ENCODE results near the gene DNAAF3.
A peak's percentile ranks its signal among the peaks of the same experiment; 100 is the strongest.
"Not testable (repeated sequence)": the region's sequence is repeated elsewhere in the genome, so short reads cannot be mapped to it uniquely, and the experiment has no call there.

DNAAF3 gene

DNA sequence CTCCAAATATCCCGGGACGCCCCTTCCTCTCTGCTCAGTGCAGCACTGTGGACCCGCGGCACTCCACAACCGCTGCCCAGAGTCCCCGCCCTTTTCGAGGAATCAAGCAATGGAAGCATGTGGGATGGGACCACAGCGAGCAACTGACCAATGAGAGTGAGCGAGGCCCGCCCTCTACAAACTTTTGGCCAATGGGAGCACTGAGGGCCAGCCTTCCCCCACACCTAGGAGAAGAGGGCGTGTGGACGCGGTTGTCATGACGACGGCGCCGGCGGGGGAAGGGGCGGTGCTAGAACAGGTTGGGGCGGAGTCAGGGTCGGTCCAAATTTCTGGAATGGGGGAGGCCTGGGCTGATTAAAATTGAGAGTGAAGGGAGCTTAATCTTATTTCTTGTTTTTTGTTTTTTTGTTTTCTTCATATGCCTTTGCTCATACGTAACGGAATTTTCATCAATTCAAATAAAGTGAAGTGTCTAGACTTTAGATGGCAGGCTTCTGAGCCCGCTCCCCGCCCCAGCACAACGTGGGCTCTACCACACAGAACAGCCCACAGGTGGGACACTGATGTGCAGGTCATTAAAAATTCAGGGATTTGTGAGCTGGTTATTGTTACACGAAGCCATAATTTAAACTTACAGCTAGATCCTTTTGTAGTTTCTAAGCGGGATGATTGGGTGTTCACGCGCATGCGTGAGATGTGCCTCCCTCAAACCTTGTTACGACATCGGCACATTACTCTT, at the start of gene DNAAF3:
Gene DNAAF3 (minus strand): TSS at position 84 of the 739 bp plus-strand sequence. CDS start 200 bp downstream, outside the sequence.
- peak in 1 of 2 donors; percentile 38 for DNase-seq (ENCODE audit: low read depth in 2 of 2)

DNA sequence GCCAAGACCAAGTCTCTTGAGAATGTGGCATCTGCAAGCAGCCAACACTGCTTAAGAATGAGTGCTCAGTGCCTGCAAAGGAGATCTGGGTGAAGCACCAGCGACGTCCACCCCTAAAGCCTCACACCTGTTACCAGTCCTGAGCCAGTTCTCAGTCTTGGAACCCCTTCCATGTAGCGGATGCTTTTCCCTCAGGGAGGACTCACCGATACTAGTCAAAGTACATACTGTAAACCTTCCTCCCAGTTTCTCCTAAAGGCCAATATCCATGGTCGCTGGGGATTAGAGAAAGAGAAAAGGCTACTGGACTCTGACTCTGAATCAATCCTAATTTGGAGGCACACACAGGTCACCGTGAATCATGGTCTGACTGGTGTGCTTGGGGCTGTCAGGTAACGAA, 47.1 kb upstream of the DNAAF3 start:
- no peak for DNase-seq (ENCODE audit: low read depth in 2 of 2)

DNA sequence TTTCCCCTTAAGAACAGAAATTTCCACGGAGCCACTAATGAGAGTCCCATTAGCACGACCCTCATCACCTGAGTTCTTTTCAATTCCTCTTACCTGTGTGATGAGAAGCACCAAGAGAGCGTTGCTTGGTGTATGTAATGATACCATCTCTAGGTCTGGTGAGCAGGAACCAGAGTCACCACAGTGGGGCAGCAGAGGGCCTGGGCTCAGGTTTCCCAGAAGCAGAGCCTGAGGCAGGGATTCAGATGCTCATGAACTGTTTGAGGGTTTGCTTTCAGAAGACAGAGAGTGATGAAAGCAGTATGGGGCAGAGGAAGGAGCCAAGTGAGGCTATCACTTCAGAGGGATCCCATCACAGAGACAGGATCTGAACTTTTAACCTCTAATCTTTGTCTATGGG, 46.0 kb upstream of the DNAAF3 start:
- DNase-seq (ENCODE audit: low read depth in 2 of 2), result no peak

DNA sequence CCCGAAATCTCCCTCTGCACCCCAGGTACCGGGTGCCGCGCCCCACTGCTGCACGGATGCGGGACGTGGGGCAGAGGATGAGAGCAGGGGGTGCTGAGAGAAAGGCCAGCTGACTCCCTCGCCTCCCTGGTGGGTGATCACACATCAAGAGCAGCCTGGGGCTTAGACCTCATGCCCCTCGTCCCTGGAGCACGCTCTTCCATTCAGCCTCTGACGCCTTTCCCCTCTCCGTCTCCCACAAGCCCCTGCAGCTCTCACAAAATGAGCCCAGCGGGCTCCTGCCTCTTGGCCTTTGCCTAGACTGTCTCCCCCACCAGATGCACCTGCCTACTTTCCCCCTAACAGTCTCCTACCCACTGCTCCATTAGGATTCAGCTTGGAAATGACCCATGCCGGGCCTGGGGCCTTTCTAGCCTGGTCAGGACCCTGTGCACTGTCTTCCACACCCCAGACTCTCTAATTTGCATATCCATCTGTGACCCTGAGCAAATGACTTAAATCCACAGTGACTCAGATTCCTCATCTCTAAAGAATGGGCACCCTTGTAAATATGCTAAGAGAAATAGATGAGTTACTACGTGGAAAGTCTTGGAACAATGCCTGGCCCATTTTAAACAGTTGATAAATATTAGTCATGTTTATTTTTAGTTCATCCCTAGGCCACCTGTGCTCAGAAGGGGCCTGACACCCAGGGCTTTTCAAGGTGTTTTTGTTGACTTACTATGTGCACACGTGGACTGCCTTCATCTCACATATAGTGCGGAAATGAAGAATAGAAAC, 43.5 kb upstream of the DNAAF3 start:
- no peak for DNase-seq (ENCODE audit: low read depth in 2 of 2)

DNA sequence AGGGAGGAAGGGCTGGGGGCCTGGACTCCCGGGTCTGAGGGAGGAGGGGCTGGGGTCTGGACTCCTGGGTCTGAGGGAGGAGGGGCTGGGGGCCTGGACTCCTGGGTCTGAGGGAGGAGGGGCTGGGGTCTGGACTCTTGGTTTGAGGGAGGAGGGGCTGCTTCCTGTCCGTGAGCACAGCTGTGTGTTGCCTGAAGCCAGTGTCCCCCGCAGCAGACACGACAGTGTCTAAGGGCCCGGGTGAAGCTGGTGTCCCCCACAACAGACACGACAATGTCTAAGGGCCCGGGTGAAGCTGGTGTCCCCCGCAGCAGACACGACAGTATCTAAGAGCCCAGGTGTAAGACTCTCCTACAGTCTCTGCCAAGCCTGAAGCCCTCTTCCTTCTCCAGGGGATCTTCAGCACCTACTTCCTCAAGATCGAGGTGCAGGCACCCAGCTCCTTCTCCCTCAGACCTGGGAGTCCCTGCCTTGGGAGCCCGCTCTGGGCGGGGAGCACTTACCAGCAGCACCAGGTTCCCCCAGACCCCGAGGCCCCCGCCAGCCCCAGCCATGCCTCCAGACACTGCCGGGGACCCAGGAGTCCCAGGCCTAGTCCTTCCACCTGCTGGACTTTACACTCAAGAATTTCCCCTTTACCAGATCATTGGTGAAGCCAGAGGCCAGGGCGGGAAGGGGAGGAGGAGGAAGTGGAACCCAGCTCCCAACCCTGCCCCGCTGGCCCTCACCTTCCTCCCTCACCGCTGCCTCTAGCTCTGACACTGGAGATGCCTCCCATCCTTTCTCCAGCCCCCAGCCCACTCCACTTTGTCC, 42.7 kb upstream of the DNAAF3 start, which contains the start of gene PTPRH:
Gene PTPRH (minus strand): TSS at position 622 of the 813 bp plus-strand sequence. CDS start 68 bp downstream, at position 554.
- no peak for DNase-seq (ENCODE audit: low read depth in 2 of 2)

DNA sequence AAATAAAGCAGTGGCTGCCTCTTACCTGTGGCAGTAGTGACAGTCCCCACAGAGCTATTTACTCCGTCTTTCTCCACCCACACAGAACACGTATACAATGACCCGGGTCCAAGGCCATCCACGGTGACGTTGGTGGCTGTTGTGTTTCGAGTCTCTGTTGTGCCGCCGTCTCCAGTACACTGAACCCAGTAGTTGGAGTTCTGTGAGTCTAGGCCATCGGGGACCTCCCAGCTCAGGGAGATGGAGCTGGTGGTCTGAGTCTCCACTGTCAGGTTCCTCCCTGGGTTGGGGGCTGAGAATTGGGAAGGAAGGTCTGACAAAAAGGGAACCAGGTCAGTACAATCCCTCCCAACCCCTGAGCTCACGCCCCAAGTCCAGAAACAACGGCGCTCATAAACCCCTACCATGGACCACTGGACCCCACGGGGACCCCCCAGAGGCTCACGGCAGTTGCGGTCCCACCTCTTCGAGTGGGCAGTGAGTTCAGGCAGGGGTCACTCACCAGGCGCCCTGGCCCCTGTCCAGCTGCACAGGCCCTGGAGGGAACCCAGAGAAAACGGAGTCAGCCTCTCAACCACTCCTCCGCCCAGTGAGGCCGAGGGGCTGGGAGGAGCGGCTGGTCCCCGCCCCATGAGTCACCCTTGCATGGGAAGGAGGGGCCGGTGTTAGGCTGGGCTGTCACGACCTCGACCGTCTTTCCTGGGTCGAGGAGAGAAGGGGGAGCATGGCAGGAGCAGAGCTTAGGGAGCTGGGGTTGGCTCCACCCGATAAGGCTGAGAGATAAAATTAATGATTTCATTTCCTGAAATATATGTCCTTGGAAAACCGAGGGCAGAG, 40.5 kb upstream of the DNAAF3 start:
- DNase-seq (ENCODE audit: low read depth in 2 of 2), result no peak

DNA sequence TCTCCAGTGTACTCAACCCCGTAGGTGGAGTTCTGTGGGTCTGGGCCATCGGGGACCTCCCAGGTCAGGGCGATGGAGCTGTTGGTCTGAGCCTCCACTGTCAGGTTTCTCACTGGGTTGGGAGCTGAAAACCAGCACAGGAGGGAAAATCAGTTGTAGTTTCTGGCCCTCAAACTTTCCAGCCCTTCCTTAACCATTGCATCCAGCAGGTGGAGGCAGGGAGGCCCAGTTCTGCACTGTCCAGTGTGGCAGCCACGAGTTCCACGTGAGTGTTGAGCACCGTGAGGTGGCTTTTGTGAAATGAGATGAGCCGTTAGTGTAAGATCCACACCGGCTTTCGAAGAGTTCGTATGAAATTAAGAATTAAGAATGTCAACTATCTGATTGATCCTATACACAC, 35.8 kb upstream of the DNAAF3 start:
- not testable (repeated sequence) for DNase-seq (ENCODE audit: low read depth in 2 of 2)

DNA sequence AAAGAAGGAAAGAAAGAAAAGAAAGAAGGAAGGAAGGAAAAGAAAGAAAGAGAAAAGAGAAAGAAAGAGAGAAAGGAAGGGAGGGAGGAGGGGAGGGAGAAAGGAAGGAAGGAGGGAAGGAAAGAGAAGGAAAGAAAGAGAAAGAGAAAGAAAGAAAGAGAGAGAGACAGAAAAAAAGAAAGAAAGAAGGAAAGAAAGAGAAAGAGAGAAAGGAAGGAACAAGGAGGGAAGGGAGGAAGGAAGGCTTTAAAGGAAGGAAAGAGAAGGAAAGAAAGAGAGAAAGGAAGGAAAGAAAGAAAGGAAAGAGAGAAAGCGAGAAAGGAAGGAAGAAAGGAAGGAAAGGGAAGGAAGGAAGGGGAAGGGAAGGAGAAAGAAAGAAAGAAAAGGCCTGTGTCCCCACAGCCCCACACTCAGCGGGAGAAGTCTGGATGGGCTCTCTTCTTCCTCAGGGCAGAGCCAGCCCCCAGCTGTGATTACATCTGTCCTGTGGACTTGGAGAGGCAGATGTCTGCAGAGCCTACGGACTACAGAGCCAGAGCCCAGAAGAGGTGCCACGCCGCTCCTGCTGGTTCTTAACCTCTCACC, 33.3 kb upstream of the DNAAF3 start:
- DNase-seq (ENCODE audit: low read depth in 2 of 2), result no peak

DNA sequence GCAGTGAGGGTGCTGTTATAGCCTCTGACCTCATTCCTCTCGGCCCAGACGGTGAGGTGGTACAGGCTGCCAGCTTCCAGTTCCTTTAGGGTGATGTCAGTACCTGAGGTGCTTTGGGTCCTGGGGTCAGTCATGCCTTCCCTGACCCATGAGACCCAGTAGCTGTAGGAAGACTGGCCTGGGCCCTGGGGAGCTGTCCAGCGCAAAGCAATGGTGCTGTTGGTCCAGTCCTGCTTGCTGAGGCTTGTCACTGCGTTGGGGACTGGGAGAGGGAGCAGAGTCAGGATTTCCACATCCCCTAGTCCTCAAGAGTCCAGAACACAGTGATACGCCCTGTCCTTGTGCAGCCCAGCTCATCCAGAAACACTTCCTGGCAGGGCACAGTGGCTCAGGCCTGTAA, 32.2 kb upstream of the DNAAF3 start:
- DNase-seq (ENCODE audit: low read depth in 2 of 2), result no peak

DNA sequence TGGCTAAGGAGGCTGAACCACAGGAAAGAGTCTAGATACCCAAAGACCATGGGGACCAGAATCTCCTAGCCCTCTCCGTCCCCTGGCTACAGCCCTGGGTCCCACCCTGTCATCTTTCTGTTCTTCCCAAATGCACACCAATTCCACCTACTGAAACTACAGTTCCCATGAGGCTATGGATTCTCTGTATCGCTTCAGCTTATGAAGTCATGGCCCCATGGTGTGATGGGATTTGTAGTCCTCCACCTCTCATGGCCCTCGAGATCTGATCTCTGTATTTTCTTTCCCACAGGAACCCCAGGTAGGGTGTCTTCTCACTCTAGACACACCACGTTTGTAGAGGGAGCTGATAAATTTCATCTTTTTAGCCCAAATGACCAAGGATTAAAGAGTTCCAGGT, 31.1 kb upstream of the DNAAF3 start:
- DNase-seq (ENCODE audit: low read depth in 2 of 2), result no peak

DNA sequence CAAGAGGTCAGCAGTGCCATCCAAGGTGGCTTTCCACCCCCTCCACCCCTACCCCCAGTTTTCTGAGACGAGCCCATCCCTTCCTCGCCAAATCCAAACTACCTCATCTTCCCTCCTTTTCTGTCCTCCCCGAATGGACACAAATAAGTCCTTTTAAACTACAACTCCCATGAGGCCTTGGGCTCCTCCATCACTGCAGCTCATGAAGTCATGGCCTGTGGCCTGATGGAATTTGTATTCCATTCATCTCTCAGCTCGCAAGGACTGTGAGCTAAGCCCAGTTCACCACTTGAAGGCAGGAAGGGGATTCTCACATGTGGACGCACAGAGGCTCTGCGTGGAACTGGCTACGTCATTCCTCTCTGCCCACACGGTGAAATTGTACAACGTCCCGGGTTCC, 30.4 kb upstream of the DNAAF3 start:
- no peak for DNase-seq (ENCODE audit: low read depth in 2 of 2)

DNA sequence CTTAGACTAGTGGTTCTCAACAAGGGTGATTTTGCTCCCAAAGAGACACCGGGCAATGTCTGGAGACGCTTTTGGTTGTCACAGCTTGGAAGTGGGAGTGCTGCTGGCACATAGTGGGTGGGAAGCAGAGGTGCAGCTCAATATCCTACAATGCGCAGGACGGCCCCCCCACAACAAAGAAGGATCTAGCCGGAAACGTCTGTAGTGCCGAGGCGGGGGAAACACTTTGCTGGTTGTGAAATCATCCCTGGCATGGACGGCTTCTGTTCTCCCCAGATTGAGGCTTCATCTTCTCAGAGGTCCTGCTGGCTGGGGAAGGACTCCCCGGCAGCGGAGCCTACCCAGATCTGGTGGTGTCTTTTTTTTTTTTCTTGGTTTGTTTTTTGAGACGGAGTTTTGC, 27.1 kb upstream of the DNAAF3 start:
- no peak for DNase-seq (ENCODE audit: low read depth in 2 of 2)

DNA sequence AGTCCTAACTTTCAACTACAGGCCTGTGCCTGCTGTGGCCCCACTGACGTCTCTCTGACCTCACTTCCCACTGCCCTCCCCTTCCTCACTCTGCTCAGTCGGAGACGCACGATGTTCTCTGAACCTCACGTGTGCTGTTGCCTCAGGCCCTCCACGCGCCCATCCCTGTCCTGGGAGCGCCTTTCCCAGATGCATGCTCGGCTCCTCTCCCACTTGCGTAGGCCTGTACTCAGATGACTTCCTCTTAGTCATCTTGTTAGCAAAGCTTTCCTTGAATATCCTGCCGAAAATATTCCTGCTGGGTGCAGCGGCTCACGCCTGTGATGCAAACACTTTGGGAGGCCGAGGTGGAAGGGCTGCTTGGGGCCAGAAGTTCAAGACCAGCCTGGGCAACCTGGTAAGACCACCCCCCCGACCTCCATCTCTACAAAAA, 23.0 kb upstream of the DNAAF3 start:
- DNase-seq (ENCODE audit: low read depth in 2 of 2), result no peak

DNA sequence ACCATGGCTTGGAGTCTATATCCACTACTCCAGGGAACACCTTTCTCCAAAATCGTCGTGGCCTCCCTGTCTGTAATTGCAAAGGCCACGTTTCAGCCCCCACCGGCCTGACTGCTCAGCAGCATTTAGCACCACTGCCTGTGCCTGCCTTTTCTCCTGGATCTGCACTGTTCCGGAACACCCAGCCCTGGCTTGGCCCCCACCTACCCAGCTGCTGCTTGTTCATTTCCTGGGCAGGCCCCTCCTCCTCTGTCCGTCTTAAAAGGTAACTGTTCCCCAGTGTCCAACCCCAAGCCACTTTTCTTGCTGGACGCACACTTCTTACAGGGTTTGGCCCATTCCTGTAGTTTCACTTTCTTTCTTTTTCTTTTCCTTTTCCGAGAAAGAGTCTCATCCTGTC, 22.2 kb upstream of the DNAAF3 start:
- DNase-seq (ENCODE audit: low read depth in 2 of 2), result no peak

DNA sequence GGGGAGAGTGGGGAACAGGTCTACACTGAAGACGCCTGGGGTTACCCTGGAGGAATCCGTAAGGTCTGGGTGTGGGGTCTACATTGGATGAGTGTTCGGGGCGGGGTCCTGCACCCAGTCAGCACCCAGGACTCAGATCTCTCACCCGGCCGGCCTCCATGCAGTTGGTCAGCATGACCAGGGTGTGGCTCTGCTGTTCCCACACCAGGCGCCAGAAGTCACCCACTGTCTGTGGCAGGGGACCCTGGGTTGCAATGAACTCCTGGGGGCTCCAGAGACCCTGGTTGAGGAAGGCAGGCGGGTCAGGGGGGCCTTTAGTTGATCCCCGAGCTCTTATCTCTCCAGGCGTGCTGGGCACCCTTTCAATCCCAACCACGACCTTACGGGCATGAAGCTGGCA, 19.7 kb upstream of the DNAAF3 start:
- no peak for DNase-seq (ENCODE audit: low read depth in 2 of 2)

DNA sequence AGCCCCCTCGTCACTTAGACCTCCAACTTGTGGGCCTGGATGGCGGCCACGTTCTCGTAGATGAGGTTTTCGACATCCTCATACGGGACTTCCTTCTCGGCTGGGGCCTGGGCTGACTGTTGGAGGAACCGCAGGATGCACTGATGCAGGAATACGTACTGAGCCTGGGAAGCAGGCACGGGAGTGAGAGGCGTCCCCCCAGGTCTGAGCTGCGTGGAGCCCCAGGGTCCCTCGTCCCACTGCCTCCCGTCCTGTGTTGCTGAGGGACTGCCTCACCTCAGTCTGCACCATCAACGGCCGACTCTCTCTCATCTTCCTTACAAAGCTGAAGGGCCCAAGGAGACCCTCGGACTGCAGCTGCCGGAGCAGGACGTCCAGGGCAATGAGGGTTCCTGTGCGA, 15.3 kb upstream of the DNAAF3 start:
- no peak for DNase-seq (ENCODE audit: low read depth in 2 of 2)

DNA sequence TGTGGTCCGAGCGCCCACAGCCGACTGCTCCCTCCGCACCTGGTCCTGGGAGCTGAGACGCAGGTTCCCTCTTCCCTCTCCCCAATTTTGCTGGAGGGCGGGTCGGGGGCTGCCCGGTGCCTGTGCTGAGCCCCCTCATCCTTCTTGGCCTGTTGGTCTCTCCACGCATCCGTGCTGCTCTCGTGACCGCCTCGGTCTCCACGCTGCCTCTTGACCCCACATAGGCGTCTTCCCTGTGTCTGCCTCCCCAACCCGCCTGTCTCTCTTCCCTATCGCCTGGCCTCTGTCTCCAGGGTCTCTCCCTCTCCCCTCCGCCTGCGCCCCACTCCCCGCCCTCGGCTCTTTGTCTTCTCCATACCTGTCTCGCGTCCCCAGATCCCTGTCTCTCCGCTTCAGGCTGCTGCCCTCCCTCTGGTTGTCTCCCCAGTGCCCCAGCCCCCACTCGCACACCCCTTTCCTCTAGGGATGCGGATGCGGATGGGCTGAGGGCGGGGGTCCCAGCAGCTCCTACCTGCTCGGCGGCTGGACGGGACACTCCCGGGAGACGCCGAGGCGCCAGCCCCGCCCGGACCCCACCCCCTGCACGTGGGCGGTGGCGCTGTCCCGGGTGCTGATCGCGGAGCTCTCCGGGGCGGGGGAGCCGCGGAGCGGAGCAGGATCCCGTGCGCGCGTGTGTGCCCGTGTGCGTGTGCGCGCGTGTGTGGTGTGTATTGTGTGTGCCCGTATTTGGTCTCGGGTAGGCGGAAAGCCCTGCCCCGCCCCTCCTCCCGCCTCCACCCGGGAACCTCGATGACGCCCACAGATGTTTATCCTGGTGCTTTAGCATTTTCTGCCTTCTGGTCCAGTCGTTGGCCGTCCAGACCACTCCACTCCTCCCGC, 13.4 kb upstream of the DNAAF3 start, which contains the start of gene SYT5:
Gene SYT5 (minus strand): TSS at position 684 of the 879 bp plus-strand sequence. CDS start 1,248 bp downstream, outside the sequence.
- DNase-seq (ENCODE audit: low read depth in 2 of 2), result peak in 1 of 2 donors; percentile 29

DNA sequence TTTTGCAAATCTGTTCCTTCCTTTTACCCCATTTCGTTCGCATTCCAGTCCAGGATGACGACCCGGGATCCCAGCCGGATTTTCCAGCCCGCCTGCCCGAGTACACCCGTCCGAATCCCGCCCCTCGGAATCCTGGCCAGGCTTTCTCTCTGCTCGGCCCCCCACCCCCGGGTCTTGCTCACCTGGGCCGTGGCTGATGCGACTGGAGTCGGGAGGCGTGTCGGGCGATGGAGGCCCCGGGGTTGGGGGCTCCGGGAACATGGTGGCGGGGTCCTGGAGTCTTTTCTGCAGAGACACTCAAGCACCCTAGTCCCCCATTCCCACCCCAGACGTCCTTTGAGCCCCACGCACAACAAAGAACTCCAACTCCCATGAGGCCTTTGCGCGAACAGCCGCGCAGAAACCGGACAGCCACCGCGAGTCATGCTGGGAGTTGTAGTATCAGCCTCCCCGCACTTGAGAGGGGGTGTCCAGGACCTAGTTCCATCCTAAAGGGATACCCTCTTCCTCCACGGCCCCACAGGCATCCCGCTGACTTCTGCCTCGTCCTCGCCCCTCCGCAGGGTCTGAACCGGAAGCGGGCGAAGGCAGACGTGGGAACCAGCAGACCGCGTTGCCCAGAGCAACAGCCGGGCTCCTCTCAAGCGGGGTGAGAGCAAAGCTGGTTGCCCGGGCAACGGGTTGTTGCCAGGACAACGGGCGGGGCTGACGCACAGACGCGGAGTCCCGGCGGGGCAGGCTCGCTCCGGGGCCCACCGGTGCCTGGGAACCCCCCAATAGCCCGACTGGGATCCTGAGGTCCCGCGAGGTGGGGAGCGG, 12.6 kb upstream of the DNAAF3 start:
- peak; percentile 82 to 84 for DNase-seq (ENCODE audit: low read depth in 2 of 2)

DNA sequence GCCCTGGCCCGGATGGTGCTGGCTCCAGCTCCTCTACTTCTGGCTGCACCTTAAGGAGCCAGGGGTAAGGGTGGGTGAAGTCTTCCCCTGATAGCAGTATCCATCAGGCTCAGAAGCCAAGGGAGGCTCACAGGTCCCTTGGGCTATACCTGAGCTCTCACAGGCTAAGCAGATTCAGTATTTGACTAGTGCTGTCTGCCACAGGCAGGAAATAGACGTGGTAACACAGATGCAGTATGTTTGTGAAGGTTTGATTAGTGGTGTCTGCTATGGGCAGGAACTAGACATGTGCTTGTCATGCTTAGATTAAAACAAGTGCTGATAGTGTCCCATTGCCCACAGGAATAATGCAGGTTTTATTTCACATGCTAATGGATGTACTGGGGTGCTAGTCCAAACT, 9.7 kb upstream of the DNAAF3 start:
- no peak for DNase-seq (ENCODE audit: low read depth in 2 of 2)
